ENCODE data around the gene TRIM16. TPM values are rescaled to one million over a fixed set of nuclear protein-coding genes. Genes with fewer than 3 reads are reported as not detected.
A peak's percentile ranks its signal among the peaks of the same experiment; 100 is the strongest.

Gene TRIM16
- total and polyA plus RNA-seq, 2 experiments from 2014 or later: 6.4 to 47.6 TPM

- no peaks in the 10 kb centered on the region; the same call in 1 of the 2 replicates for H3K4me1 ChIP-seq (ENCODE audit: insufficient read depth)
- no peak overlapping the region for H3K4me2 ChIP-seq
- TF ChIP-seq POLR2AphosphoS5 (IDR thresholded peaks at IDR 0.05; ENCODE audit: low read depth): no peak
- TF ChIP-seq ZNF462 (CRISPR knock-in tag; IDR thresholded peaks at IDR 0.05): no peak
- no peak for TF ChIP-seq STAT1 (IDR thresholded peaks at IDR 0.05; ENCODE audit: unreplicated experiment)
- no peak for TF ChIP-seq JUNB (IDR thresholded peaks at IDR 0.05; ENCODE audit: unreplicated experiment)
- no peak for TF ChIP-seq REST (IDR thresholded peaks at IDR 0.05; ENCODE audit: unreplicated experiment)
- TF ChIP-seq ETS1 (IDR thresholded peaks at IDR 0.05): no peak
- DNase-seq (ENCODE audit: low spot score): no peak
- H3K4me3 Mint-ChIP-seq: no peak overlapping the region
- peak overlapping the region; percentile 49; the same call in 1 of the 2 replicates for H3K27ac Mint-ChIP-seq
- peaks cover 22% of the 10 kb centered on the region for H3K36me3 Mint-ChIP-seq (ENCODE audit: low read depth)
- no peaks in the 10 kb centered on the region for H4K20me1 ChIP-seq (replicated peaks; ENCODE audit: insufficient read depth)
- no peak overlapping the region for H3K27ac ChIP-seq (ENCODE audit: low read depth)
- peaks cover 4% of the 10 kb centered on the region; the same call in 1 of the 2 replicates for H3K36me3 ChIP-seq (ENCODE audit: insufficient read depth)
- H3K27me3 Mint-ChIP-seq (ENCODE audit: insufficient read depth, low read depth, poor library complexity): peaks cover 5% of the 10 kb centered on the region
- H3K4me3 ChIP-seq: no peak overlapping the region
- H3K4me1 Mint-ChIP-seq: peaks cover 13% of the 10 kb centered on the region; the same call in 2 of the 3 replicates
- H3K9me2 ChIP-seq (ENCODE audit: insufficient read depth): no peaks in the 10 kb centered on the region; the same call in 1 of the 2 replicates
- no peaks in the 10 kb centered on the region for H3K9me3 Mint-ChIP-seq
- ATAC-seq: no peak
- no peaks in the 10 kb centered on the region for H3F3A ChIP-seq (replicated peaks; ENCODE audit: low read depth)
- H3K79me2 ChIP-seq (replicated peaks; ENCODE audit: insufficient read depth): no peaks in the 10 kb centered on the region
- no peaks in the 10 kb centered on the region for H3K27me3 ChIP-seq (ENCODE audit: insufficient read depth)
- H2AFZ ChIP-seq: no peak overlapping the region
Measured at GRCh38 chr17:15660077-15660476, 24.0 kb downstream of the TRIM16 start.

Data from GM23338 (cell line).